ENCODE measurements around the gene NANOS3.
"Not testable (repeated sequence)": the region's sequence is repeated elsewhere in the genome, so short reads cannot be mapped to it uniquely, and the experiment has no call there.

Gene NANOS3

GRCh38 chr19:13848798-13849676 is 27.9 kb upstream of the NANOS3 start:
- TF ChIP-seq POLR2A (IDR thresholded peaks at IDR 0.05; ENCODE audit: low read length) (no peak), GATA1 (IDR thresholded peaks at IDR 0.05; ENCODE audit: low read depth, low read length) (no peak)
- no peak for DNase-seq

GRCh38 chr19:13849991-13850909 is 26.7 kb upstream of the NANOS3 start:
- DNase-seq: peak; percentile 91 to 96
- TF ChIP-seq POLR2A (IDR thresholded peaks at IDR 0.05; ENCODE audit: low read length): no peak
- no peak for TF ChIP-seq GATA1 (IDR thresholded peaks at IDR 0.05; ENCODE audit: low read depth, low read length)

GRCh38 chr19:13850910-13851733 is 25.8 kb upstream of the NANOS3 start:
- peak; percentile 87 to 95 for DNase-seq

GRCh38 chr19:13851734-13852114 is 25.2 kb upstream of the NANOS3 start:
- DNase-seq: not testable (repeated sequence)

More at GRCh38 chr19:13850910-13851733, 25.8 kb upstream of the NANOS3 start:
- peak; percentile 69 for TF ChIP-seq POLR2A (IDR thresholded peaks at IDR 0.05; ENCODE audit: low read length)
- no peak for TF ChIP-seq GATA1 (IDR thresholded peaks at IDR 0.05; ENCODE audit: low read depth, low read length)

- DNase-seq: not testable (repeated sequence)
Measured at GRCh38 chr19:13852171-13852707, 24.7 kb upstream of the NANOS3 start.

- peak; percentile 77 to 83 for DNase-seq
- TF ChIP-seq GATA1 (IDR thresholded peaks at IDR 0.05; ENCODE audit: low read depth, low read length) (no peak), POLR2A (IDR thresholded peaks at IDR 0.05; ENCODE audit: low read length) (no peak)
Measured at GRCh38 chr19:13856497-13856896, 20.4 kb upstream of the NANOS3 start.

GRCh38 chr19:13859361-13859880 is 17.5 kb upstream of the NANOS3 start:
- DNase-seq: peak in 1 of 2 experiments; percentile 45
- TF ChIP-seq GATA1 (IDR thresholded peaks at IDR 0.05; ENCODE audit: low read depth, low read length): no peak
- no peak for TF ChIP-seq POLR2A (IDR thresholded peaks at IDR 0.05; ENCODE audit: low read length)

- DNase-seq: no peak
- TF ChIP-seq POLR2A (IDR thresholded peaks at IDR 0.05; ENCODE audit: low read length) (no peak), GATA1 (IDR thresholded peaks at IDR 0.05; ENCODE audit: low read depth, low read length) (no peak)
Measured at GRCh38 chr19:13860679-13861391, 16.1 kb upstream of the NANOS3 start.

GRCh38 chr19:13861392-13861713 is 15.6 kb upstream of the NANOS3 start:
- DNase-seq: no peak
- TF ChIP-seq POLR2A (IDR thresholded peaks at IDR 0.05; ENCODE audit: low read length): no peak
- TF ChIP-seq GATA1 (IDR thresholded peaks at IDR 0.05; ENCODE audit: low read depth, low read length): no peak

- TF ChIP-seq POLR2A (IDR thresholded peaks at IDR 0.05; ENCODE audit: low read length): peak; percentile 67
- no peak for TF ChIP-seq GATA1 (IDR thresholded peaks at IDR 0.05; ENCODE audit: low read depth, low read length)
- peak; percentile 87 to 94 for DNase-seq
Measured at GRCh38 chr19:13861714-13862531, 15.0 kb upstream of the NANOS3 start.

- no peak for TF ChIP-seq POLR2A (IDR thresholded peaks at IDR 0.05; ENCODE audit: low read length)
- TF ChIP-seq GATA1 (IDR thresholded peaks at IDR 0.05; ENCODE audit: low read depth, low read length): no peak
- DNase-seq: no peak
Measured at GRCh38 chr19:13864046-13864666, 12.8 kb upstream of the NANOS3 start.

Measured in erythroblast (primary cell).